HepG2 (cell line): ENCODE data around the gene PTPRC. TPM values are rescaled to one million over a fixed set of nuclear protein-coding genes. Genes with fewer than 3 reads are reported as not detected.

Experiments used
- ATAC-seq: fragments of 200-7000 bp; cut with Tn5 transposase; 3 replicates; pipeline ENCODE4 v1.9.1; 2020; ENCODE audit warnings: mild to moderate bottlenecking, moderate library complexity
- BruUV-seq: library from RNA; stranded (reverse); fragments of 400-500 nt; replicated peaks from 2 replicates; lab custom pipeline; 2021; lab: Mats Ljungman, UMichigan
- CTCF ChIA-PET: fragments of 300-600 bp; formaldehyde crosslinking; extraction: SDS; loops from one replicate; lab custom pipeline; 2021; ENCODE audit warnings: low total read pairs, inconsistent platforms, low intra/inter-chr PET ratio; lab: Yijun Ruan, JAX
- POLR2A ChIA-PET: fragments of 350-600 bp; sonication (Branson Sonifier 250); formaldehyde crosslinking; loops from one replicate; lab custom pipeline; 2020; ENCODE audit warnings: antibody characterized with exemption, inconsistent platforms; lab: Yijun Ruan, JAX
- DNase-seq: peaks from one replicate; pipeline ENCODE4 v3.0.0-alpha.2; 2015; ENCODE audit warnings: low spot score
- FAIRE-seq: peaks from 3 replicates; lab custom pipeline; 2011; peaks lifted over from hg19 to GRCh38; lab: Jason Lieb, UNC
- H2AFZ ChIP-seq: one replicate; pipeline ENCODE4 v1.6.1; 2011; ENCODE audit warnings: low read length, inconsistent platforms
- H3K27ac ChIP-seq: fragments of 300-600 bp; 3 replicates; pipeline ENCODE4 v1.8.0; 2011; ENCODE audit warnings: mixed run types, mild to moderate bottlenecking, mixed read lengths, low read length, inconsistent platforms; ENCODE audit not compliant: insufficient read depth; ENCODE audit errors: extremely low read length
- H3K27me3 ChIP-seq, 2 experiments: fragments of 200-600 bp in 1 of 2; 2 replicates in 1 of 2; 3 replicates in 1 of 2; pipeline versions ENCODE4 v1.6.0 to v1.8.0; 2011; ENCODE audit warnings: low read length in 2 of 2, mild to moderate bottlenecking in 2 of 2, moderate library complexity in 2 of 2, inconsistent platforms in 1 of 2; ENCODE audit not compliant: insufficient read depth in 2 of 2, control insufficient read depth in 1 of 2
- H3K36me3 ChIP-seq, 2 experiments: fragments of 200-600 bp in 1 of 2; replicated peaks in 1 of 2; 2 replicates in 1 of 2; 3 replicates in 1 of 2; pipeline versions ENCODE4 v1.5.1 to v1.8.0; 2011; ENCODE audit warnings: low read length in 2 of 2, inconsistent platforms in 1 of 2; ENCODE audit not compliant: insufficient read depth in 2 of 2, control insufficient read depth in 1 of 2
- H3K4me1 ChIP-seq: 2 replicates; pipeline ENCODE4 v1.5.1; 2012; ENCODE audit warnings: low read length, inconsistent platforms; ENCODE audit not compliant: insufficient read depth
- H3K4me2 ChIP-seq: 2 replicates; pipeline ENCODE4 v1.6.0; 2011; ENCODE audit warnings: low read depth, low read length, inconsistent platforms
- H3K4me3 ChIP-seq, 3 experiments: fragments of 200-600 bp in 1 of 3; sonication (generic), shearing (Covaris generic) in 1 of 3; replicated peaks in 1 of 3; 2 replicates each; pipeline ENCODE4 v1.5.1; 2011 to 2016; ENCODE audit warnings: low read length in 3 of 3, inconsistent platforms in 2 of 3, low read depth in 2 of 3, mild to moderate bottlenecking in 2 of 3, control low read depth in 1 of 3, mixed read lengths in 1 of 3; ENCODE audit not compliant: insufficient read depth in 1 of 3
- H3K79me2 ChIP-seq: one replicate; pipeline ENCODE4 v1.6.1; 2011; ENCODE audit warnings: low read length, inconsistent platforms; ENCODE audit not compliant: insufficient read depth
- H3K9ac ChIP-seq: 2 replicates; pipeline ENCODE4 v1.6.0; 2011; ENCODE audit warnings: mild to moderate bottlenecking, low read depth, low read length, inconsistent platforms; ENCODE audit not compliant: insufficient read depth
- H3K9me3 ChIP-seq: 2 replicates; pipeline ENCODE4 v1.5.1; 2012; ENCODE audit warnings: mild to moderate bottlenecking, low read length
- H4K20me1 ChIP-seq: 2 replicates; pipeline ENCODE4 v1.6.0; 2011; ENCODE audit warnings: inconsistent platforms, mild to moderate bottlenecking, low read length, moderate library complexity; ENCODE audit not compliant: insufficient read depth
- AKAP8 ChIP-seq: sonication (generic); formaldehyde crosslinking; IDR thresholded peaks from 2 replicates; pipeline ENCODE4 v1.5.1; 2020; ENCODE audit warnings: mild to moderate bottlenecking, missing genetic modification reagents
- ATRX ChIP-seq: sonication (generic); formaldehyde crosslinking; IDR thresholded peaks from 2 replicates; pipeline ENCODE4 v1.4.0; 2020; ENCODE audit warnings: missing genetic modification reagents, borderline replicate concordance
- CEBPG ChIP-seq: IDR thresholded peaks from 2 replicates; pipeline ENCODE4 v1.6.1; 2016
- HOMEZ ChIP-seq: IDR thresholded peaks from 2 replicates; pipeline ENCODE4 v1.6.1; 2016; ENCODE audit warnings: low read depth
- IRF1 ChIP-seq: sonication (generic); formaldehyde crosslinking; IDR thresholded peaks from 2 replicates; pipeline ENCODE4 v1.4.0; 2020; ENCODE audit warnings: low read depth, mild to moderate bottlenecking, missing genetic modification reagents
- KLF11 ChIP-seq: IDR thresholded peaks from 2 replicates; pipeline ENCODE4 v1.6.1; 2016; ENCODE audit warnings: missing compliant biosample characterization
- NFE2 ChIP-seq: sonication (generic); formaldehyde crosslinking; IDR thresholded peaks from 2 replicates; pipeline ENCODE4 v1.4.0; 2020; ENCODE audit warnings: missing genetic modification reagents
- NFKBIZ ChIP-seq: IDR thresholded peaks from 2 replicates; pipeline ENCODE4 v1.6.1; 2018; ENCODE audit warnings: missing genetic modification reagents, missing compliant biosample characterization
- NR0B2 ChIP-seq: sonication (generic); formaldehyde crosslinking; IDR thresholded peaks from 2 replicates; pipeline ENCODE4 v1.4.0; 2020; ENCODE audit warnings: mild to moderate bottlenecking, missing genetic modification reagents
- SIN3B ChIP-seq: fragments of 150-350 bp; IDR thresholded peaks from 2 replicates; pipeline ENCODE4 v1.6.1; 2014; ENCODE audit warnings: low read length
- STAT5B ChIP-seq: sonication (generic); formaldehyde crosslinking; IDR thresholded peaks from 2 replicates; pipeline ENCODE4 v1.4.0; 2020; ENCODE audit warnings: missing genetic modification reagents
- TERF1 ChIP-seq: sonication (generic); formaldehyde crosslinking; IDR thresholded peaks from 2 replicates; pipeline ENCODE4 v1.8.0; 2022; ENCODE audit warnings: mild to moderate bottlenecking, missing genetic modification reagents, moderate library complexity
- ZFP1 ChIP-seq: IDR thresholded peaks from 2 replicates; pipeline ENCODE4 v1.6.1; 2016
- ZNF205 ChIP-seq: IDR thresholded peaks from 2 replicates; pipeline ENCODE4 v1.6.1; 2018; ENCODE audit warnings: missing biosample characterization, missing genetic modification reagents
- ZNF335 ChIP-seq: sonication (generic); formaldehyde crosslinking; IDR thresholded peaks from 2 replicates; pipeline ENCODE4 v1.4.0; 2020; ENCODE audit warnings: missing genetic modification reagents
- ZNF740 ChIP-seq: sonication (generic); formaldehyde crosslinking; IDR thresholded peaks from 2 replicates; pipeline ENCODE4 v1.4.0; 2020; ENCODE audit warnings: missing genetic modification reagents
- ZNF788 ChIP-seq: sonication (generic); formaldehyde crosslinking; IDR thresholded peaks from 2 replicates; pipeline ENCODE4 v1.5.0; 2020; ENCODE audit warnings: mild to moderate bottlenecking, missing genetic modification reagents, borderline replicate concordance
- WGBS: methylation state at CpG from one replicate; pipeline ENCODE4 v1.1.6; 2017; ENCODE audit warnings: low lambda C conversion rate; 5-methylcytosine and 5-hydroxymethylcytosine counted together
- in situ Hi-C: cut with HindIII; loops from 2 replicates; pipeline ENCODE4 v1.10.0; 2017; ENCODE audit warnings: low pct_unique_long_range_greater_than_20kb; ENCODE audit not compliant: extremely low pct_ligation_motif_present
- intact Hi-C: fragments of 100-400 bp; cut with micrococcal nuclease; formaldehyde crosslinking; loops from one replicate; pipeline ENCODE4 v1.10.0; 2022; ENCODE audit not compliant: unreplicated experiment
- polyA plus RNA-seq, 8 experiments: library from polyadenylated mRNA; depleted of rRNA in 3 of 8; stranded (reverse) in 7 of 8; unstranded in 1 of 8; fragments of >200 nt; fragmentation: Illumina TruSeq in 4 of 8; extraction: Trizol in 4 of 8; gene quantifications; 2 replicates each; pipeline versions ENCODE4 v1.2.1 to v1.2.3, GENCODE V29; 2011 to 2016; ENCODE audit warnings: low read depth in 4 of 8, missing spikeins in 1 of 8, mixed read lengths in 1 of 8; ENCODE audit not compliant: insufficient read depth in 1 of 8
- total RNA-seq, 5 experiments: library from RNA; depleted of rRNA; stranded (reverse); fragments of >200 nt; fragmentation: Illumina TruSeq; extraction: Trizol; gene quantifications; 2 replicates each; pipeline ENCODE4 v1.2.3, GENCODE V29; 2016; ENCODE audit warnings: low read depth in 1 of 5

PTPRC gene
- total and polyA plus RNA-seq, 2 of the 13 experiments (the other 11 are each of a cell fraction or from before 2014, with no cell fraction given): not detected

- Histone ChIP-seq H3K36me3 (no peaks in the 10 kb centered on the region), H3K4me2 (no peak overlapping the region), H3K9ac (no peak overlapping the region), H3K27me3 (no peaks in the 10 kb centered on the region), H2AFZ (no peak overlapping the region), H3K4me3 (no peak overlapping the region), H3K79me2 (no peaks in the 10 kb centered on the region), H4K20me1 (no peaks in the 10 kb centered on the region), H3K27ac (no peak overlapping the region), H3K4me1 (no peaks in the 10 kb centered on the region), H3K9me3 (no peaks in the 10 kb centered on the region)
- TF ChIP-seq SIN3B: no peak
- TF ChIP-seq NFE2 (CRISPR knock-in tag): no peak
- TF ChIP-seq NFKBIZ (CRISPR knock-in tag): no peak
- no peak for TF ChIP-seq AKAP8
- TF ChIP-seq ZFP1 (CRISPR knock-in tag): no peak
- no peak for TF ChIP-seq ZNF205
- no peak for TF ChIP-seq TERF1 (CRISPR knock-in tag)
- no peak for TF ChIP-seq ATRX (CRISPR knock-in tag)
- no peak for ATAC-seq
- WGBS: 0% methylated on average over 2 of the region's 2 CpGs
- POLR2A ChIA-PET: no interaction called here
- CTCF ChIA-PET: no interaction called here
- FAIRE-seq: no peak
- BruUV-seq: no TSS peak
- intact Hi-C loops: no loop called here
- DNase-seq: no peak
- in situ Hi-C loops: no loop called here
Measured at GRCh38 chr1:198595765-198596164, 43.1 kb upstream of the PTPRC start.

GRCh38 chr1:198597690-198598430 lies 41.0 kb upstream of the PTPRC start:
- Histone ChIP-seq H3K4me2 (no peak overlapping the region), H3K27ac (no peak overlapping the region), H3K36me3 (no peaks in the 10 kb centered on the region), H3K27me3 (no peaks in the 10 kb centered on the region), H2AFZ (no peak overlapping the region), H3K4me3 (no peak overlapping the region), H3K9me3 (no peaks in the 10 kb centered on the region), H4K20me1 (no peaks in the 10 kb centered on the region), H3K9ac (no peak overlapping the region), H3K79me2 (no peaks in the 10 kb centered on the region), H3K4me1 (no peaks in the 10 kb centered on the region)
- FAIRE-seq (no peak), DNase-seq (no peak), ATAC-seq (no peak)
- in situ Hi-C loops (no loop called here), intact Hi-C loops (no loop called here)
- POLR2A ChIA-PET: no interaction called here
- WGBS: 44% methylated on average over 7 of the region's 7 CpGs
- CTCF ChIA-PET: no interaction called here
- BruUV-seq: no TSS peak
- TF ChIP-seq STAT5B (CRISPR knock-in tag) (no peak), ZNF788 (CRISPR knock-in tag) (no peak), ZNF740 (no peak), ZNF335 (no peak), HOMEZ (CRISPR knock-in tag) (no peak), NR0B2 (CRISPR knock-in tag) (no peak), CEBPG (CRISPR knock-in tag) (no peak), IRF1 (CRISPR knock-in tag) (no peak), KLF11 (CRISPR knock-in tag) (no peak)
